ENCODE data around the gene CNGB1. TPM values are rescaled to one million over a fixed set of nuclear protein-coding genes. Genes with fewer than 3 reads are reported as not detected.

CNGB1 gene
- total and polyA plus RNA-seq, 2 experiments from 2014 or later, result not detected

- no peaks in the 10 kb centered on the region for H4K20me1 ChIP-seq (ENCODE audit: insufficient read depth, poor library complexity, severe bottlenecking)
- peak overlapping the region; percentile 92 for H3K27ac ChIP-seq
- no peak for DNase-seq (ENCODE audit: low spot score)
- H2AFZ ChIP-seq, result no peak overlapping the region
- no peaks in the 10 kb centered on the region for H3K9me3 ChIP-seq (ENCODE audit: low read depth)
- 76% methylated on average over 10 of the region's 10 CpGs for WGBS (ENCODE audit: low lambda C conversion rate, missing lambda C conversion rate)
- no peaks in the 10 kb centered on the region for H3K9me2 ChIP-seq (replicated peaks; ENCODE audit: insufficient read depth)
- peak overlapping the region; percentile 39 for H3K4me2 ChIP-seq
- peaks cover 19% of the 10 kb centered on the region for H3K4me1 ChIP-seq (ENCODE audit: insufficient read depth)
- no peaks in the 10 kb centered on the region for H3K36me3 ChIP-seq (replicated peaks; ENCODE audit: insufficient read depth, low read depth)
- TF ChIP-seq EZH2phosphoT487 (IDR thresholded peaks at IDR 0.05; ENCODE audit: low read depth, severe bottlenecking, unreplicated experiment) (no peak), EZH2 (IDR thresholded peaks at IDR 0.05; ENCODE audit: borderline replicate concordance) (no peak), CTCF (IDR thresholded peaks at IDR 0.05; ENCODE audit: poor library complexity) (no peak)
- H3K4me3 ChIP-seq, result no peak overlapping the region
- H3K27me3 ChIP-seq, result no peaks in the 10 kb centered on the region
- H3K79me2 ChIP-seq, result no peaks in the 10 kb centered on the region
Observed at GRCh38 chr16:57894390-57895080, 76.4 kb downstream of the CNGB1 start.

GRCh38 chr16:57893559-57894389, 77.2 kb downstream of the CNGB1 start:
- Histone ChIP-seq H3K4me1 (ENCODE audit: insufficient read depth) (peaks cover 19% of the 10 kb centered on the region), H3K9me3 (ENCODE audit: low read depth) (no peaks in the 10 kb centered on the region), H3K36me3 (replicated peaks; ENCODE audit: insufficient read depth, low read depth) (no peaks in the 10 kb centered on the region), H3K27me3 (no peaks in the 10 kb centered on the region), H2AFZ (no peak overlapping the region), H3K27ac (peak overlapping the region; percentile 92), H3K4me3 (no peak overlapping the region), H4K20me1 (ENCODE audit: insufficient read depth, poor library complexity, severe bottlenecking) (no peaks in the 10 kb centered on the region), H3K4me2 (peak overlapping the region; percentile 39), H3K79me2 (no peaks in the 10 kb centered on the region), H3K9me2 (replicated peaks; ENCODE audit: insufficient read depth) (no peaks in the 10 kb centered on the region)
- WGBS (ENCODE audit: low lambda C conversion rate, missing lambda C conversion rate), result 66% methylated on average over 17 of the region's 17 CpGs
- TF ChIP-seq EZH2 (IDR thresholded peaks at IDR 0.05; ENCODE audit: borderline replicate concordance) (no peak), CTCF (IDR thresholded peaks at IDR 0.05; ENCODE audit: poor library complexity) (no peak), EZH2phosphoT487 (IDR thresholded peaks at IDR 0.05; ENCODE audit: low read depth, severe bottlenecking, unreplicated experiment) (no peak)
- DNase-seq (ENCODE audit: low spot score), result peak; percentile 72

- H3K4me3 ChIP-seq, result no peak overlapping the region
- no peak overlapping the region for H2AFZ ChIP-seq
- no peak for DNase-seq (ENCODE audit: low spot score)
- H3K9me3 ChIP-seq (ENCODE audit: low read depth), result no peaks in the 10 kb centered on the region
- H3K4me2 ChIP-seq, result no peak overlapping the region
- peak overlapping the region; percentile 92 for H3K27ac ChIP-seq
- no peaks in the 10 kb centered on the region for H4K20me1 ChIP-seq (ENCODE audit: insufficient read depth, poor library complexity, severe bottlenecking)
- WGBS (ENCODE audit: low lambda C conversion rate, missing lambda C conversion rate), result 83% methylated on average over 5 of the region's 5 CpGs
- no peaks in the 10 kb centered on the region for H3K9me2 ChIP-seq (replicated peaks; ENCODE audit: insufficient read depth)
- H3K4me1 ChIP-seq (ENCODE audit: insufficient read depth), result peaks cover 19% of the 10 kb centered on the region
- TF ChIP-seq EZH2phosphoT487 (IDR thresholded peaks at IDR 0.05; ENCODE audit: low read depth, severe bottlenecking, unreplicated experiment), result no peak
- no peak for TF ChIP-seq CTCF (IDR thresholded peaks at IDR 0.05; ENCODE audit: poor library complexity)
- no peak for TF ChIP-seq EZH2 (IDR thresholded peaks at IDR 0.05; ENCODE audit: borderline replicate concordance)
- H3K27me3 ChIP-seq, result no peaks in the 10 kb centered on the region
- H3K79me2 ChIP-seq, result no peaks in the 10 kb centered on the region
- no peaks in the 10 kb centered on the region for H3K36me3 ChIP-seq (replicated peaks; ENCODE audit: insufficient read depth, low read depth)
Observed at GRCh38 chr16:57893217-57893558, 77.7 kb downstream of the CNGB1 start.
